Thymus (tissue), 11 donors: Measurements from ENCODE around the gene CLIC3. TPM values are rescaled to one million over a fixed set of nuclear protein-coding genes. Genes with fewer than 3 reads are reported as not detected.

Source experiments
- DNase-seq, 9 donors: peaks; one replicate each; pipeline ENCODE4 v3.0.0-alpha.2; 2013; ENCODE audit warnings: low spot score in 9 of 9, low read depth in 6 of 9, missing footprints in 1 of 9
- H3K27ac ChIP-seq, 2 donors: one replicate each; pipeline ENCODE4 v1.5.1; 2013; ENCODE audit warnings: control low read depth in 1 of 2, low read depth in 1 of 2, low read length in 1 of 2, mild to moderate bottlenecking in 1 of 2, moderate library complexity in 1 of 2
- H3K27me3 ChIP-seq, 2 donors: one replicate each; pipeline ENCODE4 v1.5.1; 2013; ENCODE audit warnings: low read length in 1 of 2; ENCODE audit not compliant: control insufficient read depth in 2 of 2, insufficient read depth in 1 of 2
- H3K36me3 ChIP-seq, 2 donors: one replicate each; pipeline ENCODE4 v1.5.1; 2013; ENCODE audit warnings: low read length in 1 of 2, mild to moderate bottlenecking in 1 of 2, moderate library complexity in 1 of 2; ENCODE audit not compliant: control insufficient read depth in 2 of 2, insufficient read depth in 2 of 2
- H3K4me1 ChIP-seq, 2 donors: one replicate each; pipeline ENCODE4 v1.5.1; 2013; ENCODE audit warnings: low read length in 2 of 2; ENCODE audit not compliant: control insufficient read depth in 2 of 2, insufficient read depth in 2 of 2
- H3K4me3 ChIP-seq, 2 donors: one replicate each; pipeline ENCODE4 v1.5.1; 2013; ENCODE audit warnings: low read length in 2 of 2, control low read depth in 1 of 2, mild to moderate bottlenecking in 1 of 2
- H3K9me3 ChIP-seq, 2 donors: one replicate each; pipeline ENCODE4 v1.5.1; 2013; ENCODE audit warnings: low read length in 1 of 2, mild to moderate bottlenecking in 1 of 2; ENCODE audit not compliant: control insufficient read depth in 2 of 2, insufficient read depth in 1 of 2
- WGBS: extraction: QIAGEN DNeasy Blood & Tissue Kit; methylation state at CpG from one replicate; pipeline ENCODE4 v1.1.7; 2013; 5-methylcytosine and 5-hydroxymethylcytosine counted together
- polyA plus RNA-seq: library from polyadenylated mRNA; stranded (reverse); fragments of 200-250 nt; gene quantifications from one replicate; pipeline ENCODE4 v1.2.3, GENCODE V29; 2013
- total RNA-seq: library from RNA; stranded (reverse); fragments of 120-200 nt; gene quantifications from one replicate; pipeline ENCODE4 v1.2.4, GENCODE V29; 2013
- donor health status: healthy.

Gene CLIC3
- total and polyA plus RNA-seq, 2 donors, result 13.6 to 44.6 TPM

DNA sequence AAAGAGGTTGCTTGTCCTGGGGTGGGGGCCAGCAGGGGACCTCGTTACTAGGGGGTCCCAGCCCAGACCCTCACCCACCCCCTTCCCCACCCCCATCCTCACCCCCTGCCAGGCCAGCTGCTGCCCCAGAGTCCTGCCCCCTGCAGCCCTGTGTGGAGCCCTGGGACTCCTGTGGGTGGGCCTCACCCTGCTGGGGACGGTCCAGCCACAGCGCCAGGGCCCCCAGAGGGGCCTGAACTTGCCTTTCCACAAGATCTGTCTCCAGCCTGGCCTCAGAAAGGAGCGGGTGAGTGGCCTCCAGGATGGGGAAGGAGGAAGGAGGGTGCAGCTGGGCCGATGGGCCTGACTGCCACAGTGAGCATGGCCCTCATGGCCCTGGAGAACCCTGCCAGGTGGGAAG, 26.6 kb downstream of the CLIC3 start:
- Histone ChIP-seq H3K4me1 (peaks cover 10 to 24% of the 10 kb centered on the region in 2 donors), H3K27ac (no peak overlapping the region), H3K36me3 (no peaks in the 10 kb centered on the region), H3K4me3 (no peak overlapping the region), H3K9me3 (no peaks in the 10 kb centered on the region), H3K27me3 (peaks cover 2 to 12% of the 10 kb centered on the region in 2 donors)
- DNase-seq, result no peak
- 96% methylated on average over 5 of the region's 5 CpGs for WGBS

GRCh38 chr9:136969150-136969549, 27.2 kb downstream of the CLIC3 start:
- H3K27me3 ChIP-seq, result peaks cover 2 to 7% of the 10 kb centered on the region in 2 donors
- no peaks in the 10 kb centered on the region for H3K36me3 ChIP-seq
- DNase-seq, result no peak
- H3K9me3 ChIP-seq, result no peaks in the 10 kb centered on the region
- 95% methylated on average over 17 of the region's 17 CpGs for WGBS
- H3K4me1 ChIP-seq, result peaks cover 13 to 30% of the 10 kb centered on the region in 2 donors
- no peak overlapping the region for H3K4me3 ChIP-seq
- H3K27ac ChIP-seq, result no peak overlapping the region

- no peak overlapping the region for H3K4me3 ChIP-seq
- H3K27ac ChIP-seq, result no peak overlapping the region
- H3K36me3 ChIP-seq, result no peaks in the 10 kb centered on the region
- DNase-seq, result no peak
- 93% methylated on average over 17 of the region's 17 CpGs for WGBS
- peaks cover 2 to 3% of the 10 kb centered on the region in 2 donors for H3K27me3 ChIP-seq
- H3K9me3 ChIP-seq, result no peaks in the 10 kb centered on the region
- peaks cover 13 to 33% of the 10 kb centered on the region in 2 donors for H3K4me1 ChIP-seq
These were observed 27.8 kb downstream of the CLIC3 start for GRCh38 chr9:136968333-136969127.

GRCh38 chr9:136965771-136966484, 30.4 kb downstream of the CLIC3 start:
- no peaks in the 10 kb centered on the region for H3K36me3 ChIP-seq
- peaks cover 18 to 58% of the 10 kb centered on the region in 2 donors for H3K4me1 ChIP-seq
- H3K27ac ChIP-seq, result peak overlapping the region; percentile 53 to 58
- H3K4me3 ChIP-seq, result peak overlapping the region in 1 of 2 donors; percentile 29
- H3K27me3 ChIP-seq, result peaks cover 0 to 3% of the 10 kb centered on the region in 2 donors
- DNase-seq, result peak in 2 of 9 donors; percentile 30 to 38
- peaks cover 0 to under 1% of the 10 kb centered on the region in 2 donors for H3K9me3 ChIP-seq
- 24% methylated on average over 23 of the region's 23 CpGs for WGBS

- WGBS, result 95% methylated on average over 26 of the region's 26 CpGs
These were observed 31.4 kb downstream of the CLIC3 start for GRCh38 chr9:136964833-136965422.

GRCh38 chr9:136964171-136964689, 32.1 kb downstream of the CLIC3 start:
- Histone ChIP-seq H3K36me3 (no peaks in the 10 kb centered on the region), H3K27me3 (peaks cover 0 to 3% of the 10 kb centered on the region in 2 donors), H3K4me3 (no peak overlapping the region), H3K27ac (no peak overlapping the region), H3K4me1 (peaks cover 32 to 64% of the 10 kb centered on the region in 2 donors), H3K9me3 (peaks cover 0 to 4% of the 10 kb centered on the region in 2 donors)
- 91% methylated on average over 22 of the region's 22 CpGs for WGBS
- DNase-seq, result no peak

More at GRCh38 chr9:136964833-136965422, 31.4 kb downstream of the CLIC3 start:
- Histone ChIP-seq H3K4me3 (no peak overlapping the region), H3K36me3 (no peaks in the 10 kb centered on the region), H3K9me3 (peaks cover 0 to 4% of the 10 kb centered on the region in 2 donors), H3K27ac (peak overlapping the region in 1 of 2 donors; percentile 26), H3K27me3 (peaks cover 0 to 3% of the 10 kb centered on the region in 2 donors), H3K4me1 (peaks cover 25 to 58% of the 10 kb centered on the region in 2 donors)
- DNase-seq, result no peak

- WGBS, result 95% methylated on average over 12 of the region's 12 CpGs
These were observed 32.6 kb downstream of the CLIC3 start for GRCh38 chr9:136963751-136964150.

DNA sequence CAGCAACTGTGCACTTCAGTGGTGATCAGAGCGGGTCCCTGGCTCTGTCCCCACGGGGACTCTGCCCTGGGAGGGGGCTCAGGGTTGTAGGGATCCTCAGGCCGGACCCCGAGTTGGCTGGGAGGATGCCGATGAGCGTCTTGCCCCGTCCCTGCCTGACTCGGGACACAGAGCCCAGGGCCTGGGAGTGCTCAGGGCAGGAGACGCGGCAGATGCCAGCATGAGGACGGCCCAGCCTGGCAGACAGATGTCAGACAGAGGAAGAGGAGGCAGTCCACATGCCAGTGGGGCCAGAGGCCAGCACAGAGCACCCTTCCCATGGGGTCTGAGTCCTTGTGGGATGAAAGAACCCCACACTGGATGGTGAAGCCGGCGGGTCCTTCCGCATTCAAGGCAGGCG, 33.0 kb downstream of the CLIC3 start:
- DNase-seq, result no peak
- no peak overlapping the region for H3K27ac ChIP-seq
- WGBS, result 97% methylated on average over 15 of the region's 15 CpGs
- H3K4me3 ChIP-seq, result no peak overlapping the region
- H3K36me3 ChIP-seq, result no peaks in the 10 kb centered on the region
- H3K27me3 ChIP-seq, result peaks cover 0 to 3% of the 10 kb centered on the region in 2 donors
- H3K4me1 ChIP-seq, result peaks cover 40 to 70% of the 10 kb centered on the region in 2 donors
- H3K9me3 ChIP-seq, result peaks cover 0 to 7% of the 10 kb centered on the region in 2 donors

More at GRCh38 chr9:136963751-136964150, 32.6 kb downstream of the CLIC3 start:
- H3K36me3 ChIP-seq, result no peaks in the 10 kb centered on the region
- H3K4me1 ChIP-seq, result peaks cover 37 to 69% of the 10 kb centered on the region in 2 donors
- H3K9me3 ChIP-seq, result peaks cover 0 to 5% of the 10 kb centered on the region in 2 donors
- no peak overlapping the region for H3K4me3 ChIP-seq
- H3K27me3 ChIP-seq, result peaks cover 0 to 3% of the 10 kb centered on the region in 2 donors
- no peak overlapping the region for H3K27ac ChIP-seq
- DNase-seq, result no peak
